HUES64 (cell line): ENCODE measurements around the gene THRB.

Experiments used
- H3K27ac ChIP-seq: 2 replicates; pipeline ENCODE4 v1.7.0; 2013; ENCODE audit warnings: low read depth, low read length, inconsistent platforms
- H3K27me3 ChIP-seq: 2 replicates; pipeline ENCODE4 v1.6.1; 2013; ENCODE audit warnings: mild to moderate bottlenecking, low read length; ENCODE audit not compliant: insufficient read depth
- H3K36me3 ChIP-seq: 2 replicates; pipeline ENCODE4 v1.6.1; 2013; ENCODE audit warnings: mild to moderate bottlenecking, low read length; ENCODE audit not compliant: insufficient read depth
- H3K4me1 ChIP-seq: 2 replicates; pipeline ENCODE4 v1.6.1; 2013; ENCODE audit warnings: mild to moderate bottlenecking, low read length, moderate library complexity; ENCODE audit not compliant: insufficient read depth
- H3K4me3 ChIP-seq: 2 replicates; pipeline ENCODE4 v1.5.1; 2013; ENCODE audit warnings: mild to moderate bottlenecking, low read length, moderate library complexity
- H3K9ac ChIP-seq: 2 replicates; pipeline ENCODE4 v1.6.1; 2013; ENCODE audit warnings: mild to moderate bottlenecking, low read depth, low read length
- H3K9me3 ChIP-seq: 2 replicates; pipeline ENCODE4 v1.6.1; 2013; ENCODE audit warnings: low read depth, low read length; ENCODE audit not compliant: insufficient read depth
- WGBS: fragments of 150-250, 120-280 bp; methylation state at CpG from one replicate; pipeline ENCODE4 v1.1.7; 2013; ENCODE audit warnings: missing lambda C conversion rate; 5-methylcytosine and 5-hydroxymethylcytosine counted together

THRB gene

DNA sequence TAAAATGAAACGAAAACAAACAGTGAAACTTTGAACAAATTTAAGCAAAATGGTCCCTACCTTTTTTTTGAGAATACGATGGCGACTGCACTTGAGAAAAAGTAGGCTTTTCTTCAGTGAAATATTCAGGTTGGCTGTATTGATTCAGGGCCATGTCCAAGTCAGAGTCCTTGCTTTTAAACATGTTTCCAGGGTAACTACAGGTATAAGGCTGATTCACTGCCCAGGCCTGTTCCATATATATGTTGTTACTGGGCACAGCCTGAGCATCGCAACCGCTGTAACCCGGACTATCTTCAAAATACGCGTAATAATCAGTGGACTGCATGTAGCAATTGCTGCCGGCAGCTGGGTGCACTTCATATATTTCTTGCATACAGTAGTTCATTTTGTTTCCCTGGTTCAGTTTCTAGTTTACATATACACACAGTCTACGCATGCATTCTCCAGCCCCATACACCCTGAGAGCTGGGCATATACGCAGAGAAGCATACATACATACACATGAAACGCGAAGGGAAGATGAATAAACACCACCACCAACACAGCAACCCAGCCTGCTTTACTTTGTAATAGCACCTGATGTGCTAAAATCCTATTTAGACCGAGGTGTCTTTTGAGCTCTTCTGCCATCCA lies 329.6 kb downstream of the THRB start:
- Histone ChIP-seq H3K4me1 (peaks cover 32% of the 10 kb centered on the region; the same call in 1 of the 2 replicates), H3K9me3 (no peaks in the 10 kb centered on the region), H3K36me3 (no peaks in the 10 kb centered on the region), H3K27ac (no peak overlapping the region), H3K4me3 (no peak overlapping the region), H3K27me3 (no peaks in the 10 kb centered on the region), H3K9ac (no peak overlapping the region)
- 95% methylated on average over 14 of the region's 14 CpGs for WGBS

DNA sequence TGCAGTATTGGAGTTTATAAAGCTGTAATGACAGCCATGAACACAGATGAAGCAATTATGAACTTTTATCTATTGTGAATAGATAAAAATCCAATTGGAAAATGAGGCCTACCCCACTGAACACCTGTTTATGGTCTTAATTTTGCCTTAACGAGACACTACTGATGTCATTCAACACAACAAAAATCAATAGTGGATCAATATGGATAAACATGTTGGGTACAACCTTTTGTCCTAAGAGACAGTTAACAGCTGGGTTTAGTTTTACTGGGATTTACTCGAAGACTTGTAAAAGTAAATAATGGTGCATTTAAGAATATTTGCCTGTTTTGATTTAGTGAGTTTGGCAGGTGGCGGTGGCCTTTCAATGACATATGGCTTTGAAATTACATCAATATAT lies 331.7 kb downstream of the THRB start:
- H3K27ac ChIP-seq: no peak overlapping the region
- peaks cover 32% of the 10 kb centered on the region; the same call in 1 of the 2 replicates for H3K4me1 ChIP-seq
- H3K4me3 ChIP-seq: no peak overlapping the region
- H3K9me3 ChIP-seq: no peaks in the 10 kb centered on the region
- WGBS: 89% methylated on average over 1 of the region's 3 CpGs
- H3K27me3 ChIP-seq: no peaks in the 10 kb centered on the region
- no peaks in the 10 kb centered on the region for H3K36me3 ChIP-seq
- no peak overlapping the region for H3K9ac ChIP-seq

GRCh38 chr3:24161841-24162240 lies 332.8 kb downstream of the THRB start:
- peak overlapping the region; percentile 81; the same call in 1 of the 2 replicates for H3K27ac ChIP-seq
- no peaks in the 10 kb centered on the region for H3K36me3 ChIP-seq
- H3K27me3 ChIP-seq: no peaks in the 10 kb centered on the region
- WGBS: 40% methylated on average over 4 of the region's 7 CpGs
- H3K9me3 ChIP-seq: no peaks in the 10 kb centered on the region
- 0 out of 2 replicates have a peak overlapping the region, but pooled peaks have one; percentile 25 for H3K9ac ChIP-seq
- H3K4me3 ChIP-seq: peak overlapping the region; percentile 24; the same call in 1 of the 2 replicates
- H3K4me1 ChIP-seq: peaks cover 36% of the 10 kb centered on the region

DNA sequence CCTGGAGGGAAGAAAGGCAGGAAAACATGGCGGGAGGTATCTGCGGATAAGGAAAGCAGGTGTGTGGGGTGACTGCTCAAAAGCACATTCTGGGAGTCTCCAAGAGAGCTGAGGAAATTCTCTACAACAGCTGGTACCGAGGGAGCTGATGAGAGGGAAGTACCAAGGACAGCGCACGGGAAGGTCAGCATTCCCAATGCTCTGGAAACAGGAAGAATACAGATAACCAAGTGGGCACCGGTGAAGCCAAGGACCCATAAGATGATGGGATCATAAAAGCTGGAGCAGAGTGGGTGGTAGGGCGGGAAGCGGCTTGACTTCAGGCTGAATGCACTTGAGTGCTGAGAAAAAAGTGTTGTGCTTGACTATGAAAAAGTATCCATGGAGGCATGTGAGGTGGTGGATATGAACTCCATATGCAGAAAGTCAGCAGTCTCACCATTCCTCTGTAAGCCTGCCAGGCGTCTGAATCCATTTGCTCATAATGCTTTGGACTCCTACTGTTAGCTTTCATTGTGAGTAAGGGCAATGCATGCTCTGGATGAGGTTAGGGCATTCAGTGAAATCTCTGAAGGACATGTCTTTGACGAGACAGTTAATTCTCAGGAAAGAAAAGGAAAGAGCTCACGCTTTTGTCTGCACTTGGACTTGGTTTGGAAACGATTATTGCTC lies 334.1 kb downstream of the THRB start:
- WGBS: 75% methylated on average over 12 of the region's 12 CpGs
- Histone ChIP-seq H3K36me3 (no peaks in the 10 kb centered on the region), H3K27ac (no peak overlapping the region), H3K4me3 (no peak overlapping the region), H3K9me3 (no peaks in the 10 kb centered on the region), H3K4me1 (peaks cover 33% of the 10 kb centered on the region), H3K9ac (no peak overlapping the region), H3K27me3 (no peaks in the 10 kb centered on the region)

DNA sequence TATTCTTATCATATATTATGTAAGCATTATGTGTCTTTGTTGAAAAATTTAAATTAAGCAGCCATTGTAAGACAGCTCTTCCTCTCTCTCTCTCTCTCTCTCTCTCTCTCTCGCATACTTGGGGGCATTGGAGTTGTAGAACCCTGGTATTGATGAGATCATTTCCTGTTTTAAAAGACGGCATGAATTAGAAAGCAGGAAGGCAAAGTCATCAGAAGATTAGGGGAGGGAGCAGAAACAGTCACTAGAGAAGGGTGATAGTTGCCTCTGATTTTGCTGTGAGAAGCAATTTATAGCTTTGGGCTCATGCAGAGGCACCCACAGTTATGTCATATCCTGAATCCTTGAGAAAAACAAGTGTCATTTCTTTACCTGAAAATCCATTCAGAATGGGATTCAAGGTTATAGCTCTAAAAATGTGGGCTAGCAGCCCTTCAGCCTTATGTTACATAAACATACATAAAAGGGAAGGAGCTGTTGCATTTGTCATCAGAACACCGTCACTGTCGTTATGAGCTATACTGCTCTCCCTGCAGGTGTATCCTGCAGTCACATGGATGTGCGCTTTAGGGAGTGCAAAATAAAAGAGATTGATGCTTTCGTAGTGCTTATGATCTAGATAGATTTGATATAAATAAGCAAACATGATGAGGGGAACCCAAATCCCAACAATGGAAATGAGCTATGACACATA lies 335.7 kb downstream of the THRB start:
- 88% methylated on average over 6 of the region's 6 CpGs for WGBS
- H3K27me3 ChIP-seq: no peaks in the 10 kb centered on the region
- no peaks in the 10 kb centered on the region for H3K9me3 ChIP-seq
- H3K4me1 ChIP-seq: peaks cover 33% of the 10 kb centered on the region
- H3K9ac ChIP-seq: no peak overlapping the region
- no peak overlapping the region for H3K4me3 ChIP-seq
- no peak overlapping the region for H3K27ac ChIP-seq
- no peaks in the 10 kb centered on the region for H3K36me3 ChIP-seq

DNA sequence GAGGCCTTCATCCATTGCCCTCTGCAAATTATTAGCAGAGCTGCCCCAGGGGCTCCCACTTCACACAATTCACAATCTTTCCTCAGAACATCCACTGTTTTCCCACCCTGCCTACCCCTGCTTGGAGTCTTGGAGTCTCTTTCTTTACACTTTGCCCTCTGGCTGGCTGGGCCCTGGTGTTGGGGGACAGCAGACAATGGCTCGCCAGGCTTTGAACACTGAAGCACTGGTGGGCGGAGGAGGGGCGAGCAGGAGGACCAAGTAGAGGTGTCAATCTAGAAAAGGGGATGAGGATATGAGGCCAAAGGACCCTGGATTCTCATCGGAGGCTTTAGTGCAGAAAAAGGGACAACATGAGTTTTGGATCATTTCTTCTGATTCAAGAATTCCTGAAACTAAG lies 337.5 kb downstream of the THRB start:
- 91% methylated on average over 4 of the region's 4 CpGs for WGBS
- Histone ChIP-seq H3K27me3 (no peaks in the 10 kb centered on the region), H3K9me3 (no peaks in the 10 kb centered on the region), H3K9ac (no peak overlapping the region), H3K4me1 (peaks cover 22% of the 10 kb centered on the region), H3K36me3 (no peaks in the 10 kb centered on the region), H3K4me3 (no peak overlapping the region), H3K27ac (no peak overlapping the region)

DNA sequence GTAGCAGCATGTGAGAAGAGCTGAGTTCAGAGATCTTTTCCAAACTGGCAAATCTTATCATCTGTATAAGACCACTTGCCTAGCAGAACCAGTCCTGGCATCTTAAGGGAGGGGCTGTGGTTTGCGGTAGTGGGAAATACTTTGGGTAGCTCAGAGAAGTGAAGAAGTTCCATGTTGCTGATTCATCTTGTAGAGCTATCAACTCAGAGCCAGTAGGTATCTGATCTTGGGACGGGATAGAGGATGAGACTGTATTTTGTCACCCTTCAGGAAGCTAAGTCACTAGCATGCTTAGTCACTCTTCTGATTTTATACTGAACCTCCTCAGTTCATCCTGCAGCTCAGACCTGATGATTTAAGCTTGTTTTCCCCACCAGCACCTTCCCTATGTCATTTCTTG lies 338.2 kb downstream of the THRB start:
- Histone ChIP-seq H3K9me3 (no peaks in the 10 kb centered on the region), H3K4me3 (no peak overlapping the region), H3K4me1 (peaks cover 21% of the 10 kb centered on the region), H3K36me3 (no peaks in the 10 kb centered on the region), H3K27ac (no peak overlapping the region), H3K9ac (no peak overlapping the region), H3K27me3 (no peaks in the 10 kb centered on the region)
- WGBS: 93% methylated on average over 2 of the region's 2 CpGs

DNA sequence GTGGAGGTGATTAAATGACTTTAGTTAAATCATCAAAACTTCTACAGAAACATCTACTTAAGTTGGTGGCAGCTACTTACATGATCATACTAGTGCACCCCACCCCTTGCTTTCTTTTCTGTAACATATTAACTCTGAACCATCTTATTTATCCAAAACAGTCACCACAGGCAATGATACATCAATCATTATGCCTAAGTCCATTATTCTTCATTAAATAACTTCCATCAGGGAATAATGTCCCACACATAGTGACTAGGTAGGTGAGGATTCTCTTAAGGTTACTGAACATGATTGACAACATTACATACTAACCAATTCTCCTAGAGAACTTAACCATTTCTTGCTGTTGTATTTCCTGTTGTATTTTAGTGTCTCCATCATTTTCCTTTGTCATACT lies 339.4 kb downstream of the THRB start:
- H3K4me1 ChIP-seq: peaks cover 21% of the 10 kb centered on the region
- H3K4me3 ChIP-seq: no peak overlapping the region
- H3K9me3 ChIP-seq: no peaks in the 10 kb centered on the region
- no peaks in the 10 kb centered on the region for H3K36me3 ChIP-seq
- H3K27me3 ChIP-seq: no peaks in the 10 kb centered on the region
- H3K27ac ChIP-seq: no peak overlapping the region
- no peak overlapping the region for H3K9ac ChIP-seq

- Histone ChIP-seq H3K4me1 (peaks cover 24% of the 10 kb centered on the region), H3K27ac (no peak overlapping the region), H3K27me3 (no peaks in the 10 kb centered on the region), H3K4me3 (no peak overlapping the region), H3K36me3 (no peaks in the 10 kb centered on the region), H3K9ac (no peak overlapping the region), H3K9me3 (no peaks in the 10 kb centered on the region)
- WGBS: 75% methylated on average over 1 of the region's 1 CpG
Measured at GRCh38 chr3:24154781-24155180, 339.9 kb downstream of the THRB start.

DNA sequence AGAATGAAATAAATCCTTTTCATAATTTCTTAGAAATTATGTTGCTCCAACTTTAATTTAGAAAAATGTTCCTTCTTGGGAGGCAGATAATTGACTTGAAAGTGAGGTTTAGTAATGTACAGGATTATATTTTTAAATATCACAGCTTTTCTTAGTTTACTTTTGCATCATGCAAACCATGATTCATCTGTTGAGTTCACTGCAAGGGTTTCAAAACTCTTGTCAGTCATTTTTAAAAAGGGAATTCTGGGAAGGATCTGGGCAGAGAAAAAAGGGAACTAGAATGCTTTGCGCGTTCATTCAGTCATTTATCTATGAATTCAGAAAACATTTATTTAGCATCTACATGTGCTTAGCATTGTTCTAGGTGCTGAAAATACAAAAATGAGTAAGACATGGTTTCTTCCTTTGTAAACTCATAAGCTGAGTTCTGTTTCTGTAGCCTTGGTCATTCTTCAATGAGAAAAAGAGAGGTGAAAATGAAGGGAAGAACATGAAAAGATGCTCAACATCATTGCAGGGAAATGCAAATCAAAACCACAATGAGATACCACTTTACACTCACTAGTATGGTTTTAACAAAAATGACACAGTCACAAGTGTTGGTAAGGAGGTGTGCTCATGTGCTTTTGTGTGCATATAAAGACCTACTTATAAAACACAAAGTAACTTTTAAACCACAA lies 340.5 kb downstream of the THRB start:
- H3K4me1 ChIP-seq: peaks cover 27% of the 10 kb centered on the region
- no peaks in the 10 kb centered on the region for H3K36me3 ChIP-seq

DNA sequence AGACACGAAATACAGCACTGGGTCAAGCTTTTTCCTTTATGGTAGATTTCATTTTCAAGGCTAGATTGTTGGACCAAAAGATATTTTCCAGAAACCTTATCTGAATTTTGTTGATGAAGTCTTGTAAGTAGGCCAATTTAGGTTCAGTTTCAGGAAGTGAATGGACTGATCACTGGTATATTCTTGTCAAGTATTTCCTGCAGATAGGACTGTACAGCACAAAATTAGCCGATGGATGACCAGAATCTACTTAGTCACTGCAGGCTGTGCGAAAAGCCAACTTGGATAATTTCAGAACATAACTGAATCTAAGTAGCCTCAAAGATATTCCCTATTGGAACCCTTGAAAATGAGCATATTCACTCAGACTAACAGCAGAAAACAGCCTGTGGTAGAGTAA lies 343.1 kb downstream of the THRB start:
- H3K4me3 ChIP-seq: no peak overlapping the region
- no peak overlapping the region for H3K9ac ChIP-seq
- H3K4me1 ChIP-seq: peaks cover 20% of the 10 kb centered on the region
- no peaks in the 10 kb centered on the region for H3K27me3 ChIP-seq
- H3K27ac ChIP-seq: no peak overlapping the region; the same call in 1 of the 2 replicates
- 99% methylated on average over 3 of the region's 3 CpGs for WGBS
- no peaks in the 10 kb centered on the region for H3K9me3 ChIP-seq
- H3K36me3 ChIP-seq: no peaks in the 10 kb centered on the region

More for the DNA sequence above, 340.5 kb downstream of the THRB start:
- no peak overlapping the region for H3K27ac ChIP-seq
- no peaks in the 10 kb centered on the region for H3K27me3 ChIP-seq
- no peaks in the 10 kb centered on the region for H3K9me3 ChIP-seq
- WGBS: no CpG with 5 or more reads among the region's 2 CpGs
- no peak overlapping the region for H3K4me3 ChIP-seq
- H3K9ac ChIP-seq: no peak overlapping the region
